Measurements from ENCODE around the gene SERPINB4.

SERPINB4 gene

DNA sequence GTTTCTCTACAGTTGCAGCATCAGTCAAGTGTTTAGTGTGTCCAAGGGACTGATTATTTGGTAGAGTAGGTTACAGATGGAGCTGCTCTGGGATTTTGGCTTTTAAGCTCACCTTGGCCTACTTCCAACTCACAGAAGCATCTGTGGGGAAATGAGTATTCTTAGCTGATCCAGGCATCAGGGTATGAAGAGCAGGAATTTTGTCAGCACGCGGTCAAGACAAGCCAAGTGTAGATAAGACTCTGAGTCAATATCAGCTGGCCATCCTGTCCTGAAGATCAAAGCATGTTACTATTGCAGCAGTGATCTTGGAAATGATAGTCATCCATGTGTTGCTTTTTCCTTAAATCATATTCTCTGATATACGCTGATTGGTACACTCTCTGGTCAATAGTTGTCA is 24.4 kb downstream of the SERPINB4 start:
- peaks cover 5% of the 10 kb centered on the region for H3K4me1 ChIP-seq (ENCODE audit: control insufficient read depth, insufficient read depth, low read length)
- no peak overlapping the region for H3K9ac ChIP-seq (ENCODE audit: low read depth, low read length)
- H3K36me3 ChIP-seq (ENCODE audit: control insufficient read depth, insufficient read depth, low read length), result no peaks in the 10 kb centered on the region
- H3K27me3 ChIP-seq (ENCODE audit: control insufficient read depth, insufficient read depth, low read length), result no peaks in the 10 kb centered on the region
- no peak overlapping the region for H3K4me3 ChIP-seq (ENCODE audit: low read depth, low read length)
- H3K9me3 ChIP-seq (ENCODE audit: control insufficient read depth, insufficient read depth, low read length), result peaks cover 2% of the 10 kb centered on the region

DNA sequence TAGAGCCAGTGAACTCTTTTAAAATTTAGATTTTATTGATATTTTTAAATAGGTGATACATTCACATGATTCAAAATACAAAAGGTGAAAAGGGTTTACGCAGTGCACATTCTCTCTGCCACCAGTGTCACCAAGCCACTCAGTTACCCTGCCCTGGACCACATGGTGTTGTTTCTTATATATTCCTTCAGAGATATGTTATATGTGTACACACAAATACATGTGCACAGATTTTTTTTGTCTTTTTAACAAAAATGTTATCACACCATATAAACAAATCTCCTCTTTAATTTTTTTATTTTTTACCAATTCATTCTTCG is 26.2 kb downstream of the SERPINB4 start:
- Histone ChIP-seq H3K9ac (ENCODE audit: low read depth, low read length) (no peak overlapping the region), H3K9me3 (ENCODE audit: control insufficient read depth, insufficient read depth, low read length) (no peaks in the 10 kb centered on the region), H3K4me3 (ENCODE audit: low read depth, low read length) (no peak overlapping the region), H3K36me3 (ENCODE audit: control insufficient read depth, insufficient read depth, low read length) (no peaks in the 10 kb centered on the region), H3K4me1 (ENCODE audit: control insufficient read depth, insufficient read depth, low read length) (peaks cover 5% of the 10 kb centered on the region), H3K27me3 (ENCODE audit: control insufficient read depth, insufficient read depth, low read length) (no peaks in the 10 kb centered on the region)

DNA sequence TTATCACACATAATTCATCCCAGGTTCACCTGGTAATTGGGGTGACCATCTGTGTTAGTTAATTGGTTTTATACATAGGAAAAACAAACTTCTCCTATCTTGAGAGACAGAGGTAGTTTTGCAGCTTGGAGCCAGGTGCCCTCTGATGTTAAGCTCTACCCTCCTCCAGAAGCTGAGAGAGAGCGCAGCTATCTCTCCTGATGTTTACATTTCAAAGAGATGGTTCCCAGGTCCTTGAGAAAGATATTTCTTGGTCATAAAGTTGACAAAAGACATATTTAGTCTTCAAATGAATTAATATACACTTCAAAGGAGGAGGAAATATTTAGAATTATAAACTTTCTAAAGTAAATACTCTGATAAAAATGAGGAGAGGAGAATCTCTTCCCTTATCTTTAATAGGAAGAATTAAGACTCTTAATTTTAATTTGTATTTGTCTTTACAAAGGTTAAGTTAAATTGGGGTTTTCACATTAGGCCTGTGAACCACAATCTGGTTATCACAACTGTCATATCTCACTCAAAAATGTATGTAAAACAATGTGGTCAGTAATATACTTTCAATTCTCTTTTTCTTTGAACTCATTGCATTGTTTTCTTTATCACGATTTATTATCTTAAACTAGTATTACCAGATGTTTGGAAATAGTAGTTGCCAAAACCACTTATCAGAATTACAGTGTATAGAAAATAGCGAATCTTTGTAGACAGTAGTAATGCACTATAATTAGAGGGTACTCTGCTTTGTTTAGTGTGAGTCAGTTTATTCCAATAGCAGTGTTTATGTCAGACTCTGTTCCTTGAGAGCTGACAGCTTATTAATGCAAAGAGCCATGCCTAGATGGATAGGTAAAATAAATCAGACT is 26.8 kb downstream of the SERPINB4 start:
- Histone ChIP-seq H3K4me1 (ENCODE audit: control insufficient read depth, insufficient read depth, low read length) (peaks cover 5% of the 10 kb centered on the region), H3K36me3 (ENCODE audit: control insufficient read depth, insufficient read depth, low read length) (no peaks in the 10 kb centered on the region), H3K4me3 (ENCODE audit: low read depth, low read length) (no peak overlapping the region), H3K9ac (ENCODE audit: low read depth, low read length) (no peak overlapping the region), H3K27me3 (ENCODE audit: control insufficient read depth, insufficient read depth, low read length) (no peaks in the 10 kb centered on the region), H3K9me3 (ENCODE audit: control insufficient read depth, insufficient read depth, low read length) (no peaks in the 10 kb centered on the region)

DNA sequence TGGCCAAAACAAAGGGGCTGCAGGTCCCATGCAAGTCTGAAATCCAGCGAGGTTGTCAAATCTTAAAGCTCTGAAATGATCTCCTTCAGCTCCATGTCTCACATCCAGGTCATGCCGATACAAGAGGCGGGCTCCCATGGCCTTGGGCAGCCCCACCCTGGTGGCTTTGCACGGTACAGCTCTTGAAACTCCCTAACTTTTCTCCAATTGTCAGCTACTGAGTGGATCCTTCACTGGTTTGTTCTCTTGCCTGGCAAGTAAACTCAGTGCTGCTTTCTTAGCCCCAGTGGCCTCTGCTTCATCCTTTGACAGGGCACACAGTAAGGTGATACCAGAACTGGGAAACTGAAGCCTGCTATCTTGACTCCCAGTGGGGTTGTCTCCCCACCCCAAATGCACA is 30.6 kb downstream of the SERPINB4 start:
- H3K4me3 ChIP-seq (ENCODE audit: low read depth, low read length), result no peak overlapping the region
- no peaks in the 10 kb centered on the region for H3K36me3 ChIP-seq (ENCODE audit: control insufficient read depth, insufficient read depth, low read length)
- H3K27me3 ChIP-seq (ENCODE audit: control insufficient read depth, insufficient read depth, low read length), result no peaks in the 10 kb centered on the region
- H3K9me3 ChIP-seq (ENCODE audit: control insufficient read depth, insufficient read depth, low read length), result no peaks in the 10 kb centered on the region
- H3K9ac ChIP-seq (ENCODE audit: low read depth, low read length), result no peak overlapping the region
- peaks cover 5% of the 10 kb centered on the region for H3K4me1 ChIP-seq (ENCODE audit: control insufficient read depth, insufficient read depth, low read length)

DNA sequence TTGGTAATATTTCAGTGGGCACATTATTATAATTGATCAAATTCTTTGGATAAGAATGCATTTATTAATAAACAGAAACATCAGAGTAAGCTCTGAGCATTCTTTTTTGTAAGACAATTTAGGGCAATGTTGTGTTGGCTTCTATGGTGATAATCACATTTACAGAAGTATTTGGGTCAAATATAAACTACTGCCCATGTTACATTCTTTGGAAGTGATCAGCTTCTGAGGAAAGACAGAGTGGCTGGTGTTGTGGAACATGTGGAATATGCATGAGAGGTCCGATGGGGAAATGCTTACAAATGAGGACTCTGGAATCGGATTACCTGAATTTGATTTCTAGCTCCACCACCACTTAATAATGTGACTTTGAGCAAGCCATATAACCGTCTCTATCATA is 37.5 kb downstream of the SERPINB4 start:
- H3K4me3 ChIP-seq (ENCODE audit: low read depth, low read length), result no peak overlapping the region
- no peaks in the 10 kb centered on the region for H3K9me3 ChIP-seq (ENCODE audit: control insufficient read depth, insufficient read depth, low read length)
- no peaks in the 10 kb centered on the region for H3K27me3 ChIP-seq (ENCODE audit: control insufficient read depth, insufficient read depth, low read length)
- no peaks in the 10 kb centered on the region for H3K36me3 ChIP-seq (ENCODE audit: control insufficient read depth, insufficient read depth, low read length)
- no peaks in the 10 kb centered on the region for H3K4me1 ChIP-seq (ENCODE audit: control insufficient read depth, insufficient read depth, low read length)
- no peak overlapping the region for H3K9ac ChIP-seq (ENCODE audit: low read depth, low read length)

DNA sequence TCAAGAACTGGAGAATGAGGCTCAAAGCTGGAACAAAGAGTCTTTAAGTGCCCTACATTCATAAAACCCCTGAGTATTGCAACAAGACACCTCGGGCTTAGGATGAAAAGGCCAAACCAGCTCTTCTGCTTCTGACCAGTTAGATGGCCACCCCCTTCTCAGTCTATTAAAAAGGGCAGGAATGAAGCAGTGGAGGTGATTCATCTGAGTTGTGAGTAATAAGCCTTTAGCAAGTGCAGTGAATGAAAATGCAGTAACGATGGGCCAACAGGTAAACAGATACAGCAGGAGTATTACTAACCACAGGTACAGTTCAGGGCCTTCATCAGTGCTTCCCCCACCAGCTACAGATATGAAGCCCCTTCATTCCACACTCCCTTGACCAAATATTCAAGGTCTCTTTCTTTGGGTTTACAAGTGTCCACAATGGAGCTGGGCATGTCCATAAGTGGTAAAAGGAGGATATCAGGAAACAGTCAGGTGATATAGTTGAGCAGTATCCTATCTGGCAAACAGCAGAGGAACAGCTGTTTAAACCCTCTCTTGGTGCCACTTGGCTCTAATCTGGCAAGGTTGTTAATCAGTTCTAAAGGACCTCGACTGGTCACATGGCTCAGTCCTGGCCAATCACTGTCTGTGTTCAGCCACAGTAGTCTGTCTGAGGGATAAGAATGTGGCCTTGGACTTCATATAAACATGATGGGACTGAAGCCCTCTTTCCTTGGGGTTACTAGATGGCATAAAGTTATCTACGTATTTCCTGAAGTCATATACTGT is 39.1 kb downstream of the SERPINB4 start:
- H3K9ac ChIP-seq (ENCODE audit: low read depth, low read length), result no peak overlapping the region
- no peaks in the 10 kb centered on the region for H3K4me1 ChIP-seq (ENCODE audit: control insufficient read depth, insufficient read depth, low read length)
- no peaks in the 10 kb centered on the region for H3K36me3 ChIP-seq (ENCODE audit: control insufficient read depth, insufficient read depth, low read length)
- no peaks in the 10 kb centered on the region for H3K9me3 ChIP-seq (ENCODE audit: control insufficient read depth, insufficient read depth, low read length)
- no peak overlapping the region for H3K4me3 ChIP-seq (ENCODE audit: low read depth, low read length)
- H3K27me3 ChIP-seq (ENCODE audit: control insufficient read depth, insufficient read depth, low read length), result no peaks in the 10 kb centered on the region

DNA sequence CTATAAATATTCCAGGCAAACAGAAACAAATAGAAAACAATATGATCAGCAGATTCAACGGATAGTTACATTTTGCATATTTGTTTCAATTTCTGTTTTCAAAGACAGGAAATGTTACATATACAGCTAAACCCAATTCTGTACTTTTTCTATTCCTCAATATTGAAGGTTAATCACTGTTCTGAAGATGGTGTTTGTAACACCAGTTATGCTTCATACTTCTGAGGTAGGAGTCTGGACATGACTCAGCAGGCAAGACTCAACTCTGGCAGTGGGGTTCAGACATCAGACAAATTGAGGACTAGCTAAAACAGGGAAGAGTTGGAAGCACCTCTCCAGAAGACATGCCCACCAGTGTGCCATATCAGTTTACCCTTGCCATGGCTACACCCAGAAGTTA is 40.3 kb downstream of the SERPINB4 start:
- no peaks in the 10 kb centered on the region for H3K9me3 ChIP-seq (ENCODE audit: control insufficient read depth, insufficient read depth, low read length)
- H3K4me3 ChIP-seq (ENCODE audit: low read depth, low read length), result no peak overlapping the region
- H3K36me3 ChIP-seq (ENCODE audit: control insufficient read depth, insufficient read depth, low read length), result no peaks in the 10 kb centered on the region
- no peak overlapping the region for H3K9ac ChIP-seq (ENCODE audit: low read depth, low read length)
- no peaks in the 10 kb centered on the region for H3K27me3 ChIP-seq (ENCODE audit: control insufficient read depth, insufficient read depth, low read length)
- no peaks in the 10 kb centered on the region for H3K4me1 ChIP-seq (ENCODE audit: control insufficient read depth, insufficient read depth, low read length)

DNA sequence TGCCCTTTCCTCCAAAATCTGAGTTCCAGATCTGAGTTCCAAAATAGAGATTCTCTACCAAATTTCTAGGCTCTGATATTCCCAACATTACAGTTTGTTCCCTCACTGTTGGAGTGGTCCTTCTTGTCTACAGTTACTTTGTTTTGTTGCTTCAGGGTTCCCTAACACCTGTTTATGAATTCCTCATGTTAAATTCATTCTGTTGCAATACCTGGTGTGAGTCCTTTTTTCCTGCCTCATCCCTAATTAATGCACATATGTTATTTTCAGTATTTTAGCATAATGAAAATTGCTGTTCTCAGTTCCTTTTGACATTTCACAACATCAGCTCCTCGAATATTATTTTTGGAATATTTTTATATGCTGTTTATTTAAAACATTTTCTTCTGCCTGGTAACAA is 40.7 kb downstream of the SERPINB4 start:
- H3K4me1 ChIP-seq (ENCODE audit: control insufficient read depth, insufficient read depth, low read length), result no peaks in the 10 kb centered on the region
- H3K9ac ChIP-seq (ENCODE audit: low read depth, low read length), result no peak overlapping the region
- no peaks in the 10 kb centered on the region for H3K27me3 ChIP-seq (ENCODE audit: control insufficient read depth, insufficient read depth, low read length)
- no peak overlapping the region for H3K4me3 ChIP-seq (ENCODE audit: low read depth, low read length)
- H3K9me3 ChIP-seq (ENCODE audit: control insufficient read depth, insufficient read depth, low read length), result no peaks in the 10 kb centered on the region
- H3K36me3 ChIP-seq (ENCODE audit: control insufficient read depth, insufficient read depth, low read length), result no peaks in the 10 kb centered on the region

DNA sequence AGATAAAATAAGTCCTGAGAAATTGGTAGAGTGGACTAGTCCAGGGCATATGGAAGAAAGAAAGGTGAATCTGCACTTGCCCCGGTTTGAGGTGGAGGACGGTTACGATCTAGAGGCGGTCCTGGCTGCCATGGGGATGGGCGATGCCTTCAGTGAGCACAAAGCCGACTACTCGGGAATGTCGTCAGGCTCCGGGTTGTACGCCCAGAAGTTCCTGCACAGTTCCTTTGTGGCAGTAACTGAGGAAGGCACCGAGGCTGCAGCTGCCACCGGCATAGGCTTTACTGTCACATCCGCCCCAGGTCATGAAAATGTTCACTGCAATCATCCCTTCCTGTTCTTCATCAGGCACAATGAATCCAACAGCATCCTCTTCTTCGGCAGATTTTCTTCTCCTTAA is 47.1 kb downstream of the SERPINB4 start:
- Histone ChIP-seq H3K4me1 (ENCODE audit: control insufficient read depth, insufficient read depth, low read length) (no peaks in the 10 kb centered on the region), H3K27me3 (ENCODE audit: control insufficient read depth, insufficient read depth, low read length) (no peaks in the 10 kb centered on the region), H3K36me3 (ENCODE audit: control insufficient read depth, insufficient read depth, low read length) (no peaks in the 10 kb centered on the region), H3K9me3 (ENCODE audit: control insufficient read depth, insufficient read depth, low read length) (no peaks in the 10 kb centered on the region), H3K9ac (ENCODE audit: low read depth, low read length) (no peak overlapping the region), H3K4me3 (ENCODE audit: low read depth, low read length) (no peak overlapping the region)

DNA sequence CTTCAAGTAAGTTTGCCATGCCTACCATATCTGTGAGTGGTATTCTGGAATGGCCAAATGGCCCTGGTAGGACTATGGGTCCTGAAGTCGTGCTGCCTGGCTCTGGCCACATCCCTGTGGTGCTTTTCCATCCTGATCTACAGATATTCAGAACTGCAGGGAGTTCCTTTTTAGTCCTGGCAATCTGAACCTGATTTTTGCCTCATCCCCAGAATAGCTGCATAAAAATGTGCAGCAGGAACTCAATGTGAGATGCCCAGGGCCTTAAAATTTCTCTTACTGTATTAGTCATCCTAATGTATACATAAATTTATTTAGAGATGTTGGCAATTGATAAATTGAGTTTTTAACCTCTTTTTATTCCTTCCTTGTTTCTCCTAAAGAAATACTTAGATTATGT is 51.6 kb downstream of the SERPINB4 start:
- H3K9ac ChIP-seq (ENCODE audit: low read depth, low read length), result no peak overlapping the region
- H3K4me1 ChIP-seq (ENCODE audit: control insufficient read depth, insufficient read depth, low read length), result no peaks in the 10 kb centered on the region
- H3K27me3 ChIP-seq (ENCODE audit: control insufficient read depth, insufficient read depth, low read length), result no peaks in the 10 kb centered on the region
- no peak overlapping the region for H3K4me3 ChIP-seq (ENCODE audit: low read depth, low read length)
- no peaks in the 10 kb centered on the region for H3K36me3 ChIP-seq (ENCODE audit: control insufficient read depth, insufficient read depth, low read length)
- H3K9me3 ChIP-seq (ENCODE audit: control insufficient read depth, insufficient read depth, low read length), result no peaks in the 10 kb centered on the region

DNA sequence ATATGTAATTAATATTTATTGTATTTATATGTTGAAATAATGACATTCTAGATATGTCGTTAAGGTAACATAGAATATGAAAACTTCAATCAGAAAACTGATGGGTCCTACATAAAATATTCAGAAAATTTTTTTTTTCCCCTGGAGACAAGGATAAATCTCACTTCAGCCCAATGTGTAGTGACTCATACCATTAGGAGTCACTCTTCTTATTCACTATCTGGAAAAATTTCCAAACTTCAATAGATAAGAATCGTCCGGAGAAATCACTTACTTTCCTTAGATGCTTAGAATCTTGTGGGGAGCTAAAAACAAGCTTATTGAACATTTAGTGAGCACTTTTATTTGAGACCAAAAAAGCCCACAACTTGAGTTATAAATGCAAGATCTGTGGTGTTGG is 52.3 kb downstream of the SERPINB4 start:
- Histone ChIP-seq H3K4me1 (ENCODE audit: control insufficient read depth, insufficient read depth, low read length) (no peaks in the 10 kb centered on the region), H3K36me3 (ENCODE audit: control insufficient read depth, insufficient read depth, low read length) (no peaks in the 10 kb centered on the region), H3K27me3 (ENCODE audit: control insufficient read depth, insufficient read depth, low read length) (no peaks in the 10 kb centered on the region), H3K4me3 (ENCODE audit: low read depth, low read length) (no peak overlapping the region), H3K9ac (ENCODE audit: low read depth, low read length) (no peak overlapping the region), H3K9me3 (ENCODE audit: control insufficient read depth, insufficient read depth, low read length) (no peaks in the 10 kb centered on the region)
